Neural progenitor cell (in vitro differentiated cells): ENCODE results near the gene PCNX3.

Source experiments
- EZH2 ChIP-seq: fragments of 200-600 bp; sonication (generic); IDR thresholded peaks from 2 replicates; pipeline ENCODE4 v1.6.1; 2017; ENCODE audit warnings: antibody characterized with exemption, mild to moderate bottlenecking, moderate library complexity
- EZH2phosphoT487 ChIP-seq: fragments of 200-600 bp; sonication (generic); IDR thresholded peaks from 2 replicates; pipeline ENCODE4 v1.6.1; 2017; ENCODE audit warnings: antibody characterized with exemption
- TF ChIP-seq, protein P1 (sequence below): fragments of 200-600 bp; sonication (generic); IDR thresholded peaks from 2 replicates; pipeline ENCODE4 v1.5.1; 2017; ENCODE audit warnings: antibody characterized with exemption, mild to moderate bottlenecking

DNA sequence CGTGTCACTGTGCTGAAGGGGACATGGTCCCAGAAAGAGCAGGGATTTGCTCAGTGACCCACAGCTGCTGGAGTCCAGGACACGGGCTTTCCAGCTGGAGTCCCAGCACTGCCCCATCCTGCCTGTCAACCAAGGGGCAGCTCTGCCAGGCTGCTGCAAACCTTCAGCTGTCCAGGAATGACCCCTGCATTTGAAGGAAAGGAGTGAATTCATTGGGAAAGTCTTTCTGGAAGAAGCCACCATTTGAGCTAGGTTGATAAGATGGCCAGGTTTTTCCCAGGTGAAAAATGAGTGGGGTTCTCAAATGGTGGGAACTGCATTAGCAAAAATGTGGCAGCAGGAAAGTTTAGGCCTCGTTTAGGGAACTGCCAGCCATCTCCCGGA is 29.3 kb upstream of the PCNX3 start:
- TF ChIP-seq, protein P1, sequence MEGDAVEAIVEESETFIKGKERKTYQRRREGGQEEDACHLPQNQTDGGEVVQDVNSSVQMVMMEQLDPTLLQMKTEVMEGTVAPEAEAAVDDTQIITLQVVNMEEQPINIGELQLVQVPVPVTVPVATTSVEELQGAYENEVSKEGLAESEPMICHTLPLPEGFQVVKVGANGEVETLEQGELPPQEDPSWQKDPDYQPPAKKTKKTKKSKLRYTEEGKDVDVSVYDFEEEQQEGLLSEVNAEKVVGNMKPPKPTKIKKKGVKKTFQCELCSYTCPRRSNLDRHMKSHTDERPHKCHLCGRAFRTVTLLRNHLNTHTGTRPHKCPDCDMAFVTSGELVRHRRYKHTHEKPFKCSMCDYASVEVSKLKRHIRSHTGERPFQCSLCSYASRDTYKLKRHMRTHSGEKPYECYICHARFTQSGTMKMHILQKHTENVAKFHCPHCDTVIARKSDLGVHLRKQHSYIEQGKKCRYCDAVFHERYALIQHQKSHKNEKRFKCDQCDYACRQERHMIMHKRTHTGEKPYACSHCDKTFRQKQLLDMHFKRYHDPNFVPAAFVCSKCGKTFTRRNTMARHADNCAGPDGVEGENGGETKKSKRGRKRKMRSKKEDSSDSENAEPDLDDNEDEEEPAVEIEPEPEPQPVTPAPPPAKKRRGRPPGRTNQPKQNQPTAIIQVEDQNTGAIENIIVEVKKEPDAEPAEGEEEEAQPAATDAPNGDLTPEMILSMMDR: no peak
- TF ChIP-seq EZH2: no peak
- no peak for TF ChIP-seq EZH2phosphoT487
